ENCODE data around the gene SPAG16. TPM values are rescaled to one million over a fixed set of nuclear protein-coding genes. Genes with fewer than 3 reads are reported as not detected.
"Not testable (repeated sequence)": the region's sequence is repeated elsewhere in the genome, so short reads cannot be mapped to it uniquely, and the experiment has no call there.

The SPAG16 gene
- polyA plus RNA-seq, 3 donors from 2014 or later = 9.7 to 18.6 (median 11.5) TPM

DNA sequence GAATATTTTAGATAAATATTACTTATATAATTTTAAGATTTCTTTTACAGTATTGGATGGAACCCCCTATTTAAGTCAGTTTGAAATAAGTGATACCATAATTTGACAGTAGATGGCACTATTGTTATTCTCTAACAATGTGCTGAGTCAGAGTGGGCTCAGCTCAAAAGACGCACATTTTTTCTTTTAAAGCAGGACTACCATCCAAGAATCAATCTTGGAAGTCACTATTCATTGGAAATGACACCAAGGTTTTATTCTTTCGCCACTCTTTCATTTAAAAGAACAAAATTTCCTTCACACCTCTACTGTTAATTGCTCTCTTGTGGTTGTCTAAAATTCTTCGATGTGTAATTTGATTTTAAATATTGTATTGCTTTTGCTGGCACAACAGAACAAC, 32.6 kb upstream of the SPAG16 start:
- peaks cover 0 to under 1% (median 0%) of the 10 kb centered on the region in 3 donors for H3K27me3 Mint-ChIP-seq (ENCODE audit: low read depth in 3 of 3)
- H3K4me3 Mint-ChIP-seq = no peak overlapping the region
- H3K9me3 Mint-ChIP-seq = no peaks in the 10 kb centered on the region
- peak; percentile 21 to 48 (median 46) for DNase-seq
- H3K27ac Mint-ChIP-seq = no peak overlapping the region
- H3K4me1 Mint-ChIP-seq = no peaks in the 10 kb centered on the region
- no peaks in the 10 kb centered on the region for H3K36me3 Mint-ChIP-seq

- Mint-ChIP-seq H3K4me1 (no peaks in the 10 kb centered on the region), H3K36me3 (no peaks in the 10 kb centered on the region), H3K9me3 (no peaks in the 10 kb centered on the region), H3K27me3 (ENCODE audit: low read depth in 3 of 3) (peaks cover 0 to 1% (median 0%) of the 10 kb centered on the region in 3 donors), H3K4me3 (no peak overlapping the region), H3K27ac (no peak overlapping the region)
- no peak for DNase-seq
These were observed 32.1 kb upstream of the SPAG16 start for GRCh38 chr2:213252206-213252605.

GRCh38 chr2:213253162-213253561, 31.1 kb upstream of the SPAG16 start:
- Mint-ChIP-seq H3K4me1 (no peaks in the 10 kb centered on the region), H3K27ac (no peak overlapping the region), H3K4me3 (no peak overlapping the region), H3K27me3 (ENCODE audit: low read depth in 3 of 3) (peaks cover 0 to 1% (median 0%) of the 10 kb centered on the region in 3 donors), H3K9me3 (no peaks in the 10 kb centered on the region), H3K36me3 (no peaks in the 10 kb centered on the region)
- DNase-seq = no peak

- Mint-ChIP-seq H3K4me3 (no peak overlapping the region), H3K36me3 (no peaks in the 10 kb centered on the region), H3K27me3 (ENCODE audit: low read depth in 3 of 3) (peaks cover 0 to 1% (median 0%) of the 10 kb centered on the region in 3 donors), H3K9me3 (no peaks in the 10 kb centered on the region), H3K27ac (no peak overlapping the region), H3K4me1 (no peaks in the 10 kb centered on the region)
- no peak for DNase-seq
These were observed 25.0 kb upstream of the SPAG16 start for GRCh38 chr2:213259266-213259665.

DNA sequence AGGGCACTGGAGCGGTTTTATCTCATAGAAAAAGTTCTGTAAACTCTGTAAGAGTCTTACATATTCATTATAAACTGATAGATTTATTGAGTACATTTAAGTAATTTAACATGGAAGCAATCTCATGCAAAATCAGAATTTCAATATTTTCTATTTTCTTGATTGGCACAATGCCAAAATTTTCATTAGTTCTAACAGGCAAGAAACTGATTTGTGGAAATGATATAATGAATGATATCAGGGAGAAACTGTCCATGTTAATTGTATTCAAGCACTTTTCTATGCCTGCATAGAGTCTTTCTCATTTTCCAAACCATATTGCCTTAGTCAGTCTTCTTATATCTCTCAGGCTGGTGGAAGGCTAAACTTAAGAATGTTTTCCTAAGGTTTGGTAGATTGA, 23.0 kb upstream of the SPAG16 start:
- no peak overlapping the region for H3K4me3 Mint-ChIP-seq
- H3K27ac Mint-ChIP-seq = no peak overlapping the region
- no peaks in the 10 kb centered on the region for H3K36me3 Mint-ChIP-seq
- H3K4me1 Mint-ChIP-seq = no peaks in the 10 kb centered on the region
- no peaks in the 10 kb centered on the region for H3K9me3 Mint-ChIP-seq
- DNase-seq = no peak
- H3K27me3 Mint-ChIP-seq (ENCODE audit: low read depth in 3 of 3) = peaks cover 0 to 1% (median 0%) of the 10 kb centered on the region in 3 donors

DNA sequence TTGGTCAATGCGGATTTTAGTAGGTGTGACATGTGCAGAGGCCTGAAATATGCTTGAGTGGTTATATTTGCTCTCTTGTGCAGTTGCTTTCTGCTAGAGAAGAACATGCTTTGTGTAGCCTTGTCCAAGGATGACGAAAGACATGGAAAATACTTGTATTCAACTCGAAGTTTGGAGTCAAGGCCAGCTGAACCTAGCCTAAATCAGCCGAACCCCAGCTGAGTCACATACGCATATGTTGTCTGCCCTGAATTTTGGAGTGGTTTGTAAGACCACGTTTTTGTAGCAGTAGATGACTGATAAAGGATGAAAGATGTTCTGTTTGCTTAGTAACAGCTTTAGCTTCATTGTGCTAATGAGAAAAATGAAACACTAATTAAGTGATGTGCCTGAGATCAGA, 22.5 kb upstream of the SPAG16 start:
- Mint-ChIP-seq H3K4me3 (no peak overlapping the region), H3K4me1 (no peaks in the 10 kb centered on the region), H3K27me3 (ENCODE audit: low read depth in 3 of 3) (peaks cover 0 to under 1% (median 0%) of the 10 kb centered on the region in 3 donors), H3K36me3 (no peaks in the 10 kb centered on the region), H3K27ac (no peak overlapping the region), H3K9me3 (no peaks in the 10 kb centered on the region)
- DNase-seq = no peak

- Mint-ChIP-seq H3K4me1 (no peaks in the 10 kb centered on the region), H3K36me3 (no peaks in the 10 kb centered on the region), H3K27me3 (ENCODE audit: low read depth in 3 of 3) (no peaks in the 10 kb centered on the region), H3K9me3 (no peaks in the 10 kb centered on the region), H3K4me3 (no peak overlapping the region), H3K27ac (no peak overlapping the region)
- no peak for DNase-seq
These were observed 18.6 kb upstream of the SPAG16 start for GRCh38 chr2:213265679-213266078.

DNA sequence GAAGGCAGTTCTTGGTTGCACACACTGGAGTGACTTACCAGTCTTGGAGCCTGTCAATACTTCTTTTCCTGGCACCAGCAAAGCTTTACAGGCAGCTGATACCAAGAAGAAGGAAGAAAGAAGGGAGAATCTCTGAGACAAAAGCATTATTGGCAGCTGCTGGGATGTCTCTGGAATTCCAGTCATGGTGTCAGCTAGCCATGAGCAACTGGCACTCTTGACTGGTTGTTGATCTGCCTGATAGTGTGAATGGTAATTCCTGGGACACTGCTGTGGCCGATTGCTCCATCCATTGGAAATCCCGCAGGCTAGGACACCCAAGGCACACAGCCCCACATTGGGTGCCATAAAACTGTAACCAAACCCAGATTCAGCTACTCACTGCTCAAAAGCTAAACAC, 17.8 kb upstream of the SPAG16 start:
- H3K4me3 Mint-ChIP-seq = no peak overlapping the region
- DNase-seq = no peak
- H3K4me1 Mint-ChIP-seq = no peaks in the 10 kb centered on the region
- H3K27ac Mint-ChIP-seq = no peak overlapping the region
- H3K36me3 Mint-ChIP-seq = no peaks in the 10 kb centered on the region
- no peaks in the 10 kb centered on the region for H3K9me3 Mint-ChIP-seq
- H3K27me3 Mint-ChIP-seq (ENCODE audit: low read depth in 3 of 3) = no peaks in the 10 kb centered on the region

- Mint-ChIP-seq H3K4me1 (no peaks in the 10 kb centered on the region), H3K36me3 (peaks cover 0 to under 1% (median 0%) of the 10 kb centered on the region in 3 donors), H3K27ac (no peak overlapping the region), H3K27me3 (ENCODE audit: low read depth in 3 of 3) (peaks cover 0 to 12% (median 4%) of the 10 kb centered on the region in 3 donors), H3K9me3 (peaks cover 0 to under 1% (median under 1%) of the 10 kb centered on the region in 6 donors), H3K4me3 (no peak overlapping the region)
- no peak for DNase-seq
These were observed 12.3 kb upstream of the SPAG16 start for GRCh38 chr2:213271947-213272346.

DNA sequence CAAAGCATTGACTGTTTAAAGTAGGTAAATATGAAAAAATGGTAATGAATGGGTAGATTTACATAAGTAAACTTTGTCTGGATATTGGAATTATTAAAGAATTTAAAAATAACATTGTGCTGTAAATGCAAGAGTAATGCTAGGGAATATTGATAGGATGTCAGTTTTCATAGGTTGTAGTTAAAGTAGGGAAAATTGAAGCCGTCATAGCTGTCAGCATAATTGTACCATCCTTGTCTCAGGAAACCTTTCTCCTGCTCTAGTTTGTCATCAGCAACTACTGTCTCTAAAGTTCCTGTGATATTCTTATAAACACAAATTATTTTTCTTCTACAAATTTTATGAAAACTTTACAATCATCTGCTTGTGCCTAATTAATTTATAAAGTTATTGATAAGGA, 10.1 kb upstream of the SPAG16 start:
- no peak for DNase-seq
- H3K27me3 Mint-ChIP-seq (ENCODE audit: low read depth in 3 of 3) = peaks cover under 1 to 12% (median 4%) of the 10 kb centered on the region in 3 donors
- no peaks in the 10 kb centered on the region for H3K4me1 Mint-ChIP-seq
- peaks cover 0 to 10% (median 4%) of the 10 kb centered on the region in 3 donors for H3K36me3 Mint-ChIP-seq
- H3K9me3 Mint-ChIP-seq = peaks cover 0 to 9% (median 5%) of the 10 kb centered on the region in 6 donors
- no peak overlapping the region for H3K4me3 Mint-ChIP-seq
- no peak overlapping the region for H3K27ac Mint-ChIP-seq

DNA sequence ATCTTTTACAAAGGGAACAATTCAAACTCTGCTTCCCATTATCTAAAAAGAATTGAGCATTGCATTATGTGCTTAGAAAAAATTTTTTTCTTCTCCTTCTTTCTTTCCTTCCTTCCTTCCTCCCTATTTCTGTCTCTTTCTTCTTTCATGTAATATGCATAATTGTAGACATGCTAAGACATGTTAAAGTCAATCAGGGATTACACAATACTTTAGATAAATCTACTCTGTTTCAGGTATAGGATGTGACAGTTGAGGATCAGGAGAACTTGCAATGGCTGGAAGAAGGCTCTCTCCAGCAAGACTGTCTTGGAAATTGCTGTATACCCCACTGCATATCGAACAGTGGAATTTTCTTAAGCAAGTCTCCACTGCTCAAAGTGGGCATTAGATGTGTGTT, 9.0 kb upstream of the SPAG16 start:
- Mint-ChIP-seq H3K36me3 (peaks cover 0 to 10% (median 4%) of the 10 kb centered on the region in 3 donors), H3K9me3 (peaks cover 0 to 9% (median 5%) of the 10 kb centered on the region in 6 donors), H3K27me3 (ENCODE audit: low read depth in 3 of 3) (peaks cover 2 to 12% (median 4%) of the 10 kb centered on the region in 3 donors), H3K4me1 (no peaks in the 10 kb centered on the region), H3K27ac (no peak overlapping the region), H3K4me3 (no peak overlapping the region)
- no peak for DNase-seq

- H3K27me3 Mint-ChIP-seq (ENCODE audit: low read depth in 3 of 3) = peaks cover 2 to 12% (median 4%) of the 10 kb centered on the region in 3 donors
- not testable (repeated sequence) for H3K9me3 Mint-ChIP-seq, H3K4me3 Mint-ChIP-seq, H3K4me1 Mint-ChIP-seq, H3K36me3 Mint-ChIP-seq, DNase-seq, H3K27ac Mint-ChIP-seq
These were observed 7.1 kb upstream of the SPAG16 start for GRCh38 chr2:213277134-213277533.

DNA sequence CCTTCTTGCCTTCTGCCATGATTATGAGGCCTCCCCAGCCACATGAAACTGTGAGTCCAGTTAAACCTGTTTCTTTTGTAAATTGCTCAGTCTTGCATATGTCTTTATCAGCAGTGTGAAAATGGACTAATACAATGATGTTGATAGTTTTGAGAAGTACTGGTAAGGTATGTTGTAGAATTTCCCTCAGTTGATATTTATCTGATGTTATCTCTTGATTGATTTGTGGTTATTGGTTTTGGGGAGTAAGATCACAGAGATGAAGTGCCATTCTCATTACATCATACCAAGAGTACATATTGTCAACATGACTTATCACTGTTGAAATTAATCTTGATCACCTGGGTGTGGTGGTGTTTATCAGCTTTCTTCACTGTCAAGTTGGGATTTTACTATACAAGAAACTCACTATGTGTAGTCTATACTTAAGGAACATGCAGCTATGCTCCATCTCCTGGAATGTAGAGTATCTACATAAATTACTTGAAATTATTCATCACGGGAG, 5.1 kb upstream of the SPAG16 start:
- Mint-ChIP-seq H3K4me3 (no peak overlapping the region), H3K36me3 (peaks cover 0 to 10% (median 4%) of the 10 kb centered on the region in 3 donors), H3K27me3 (ENCODE audit: low read depth in 3 of 3) (peaks cover 2 to 13% (median 4%) of the 10 kb centered on the region in 3 donors), H3K9me3 (peaks cover 0 to 9% (median 5%) of the 10 kb centered on the region in 6 donors), H3K4me1 (peaks cover 11 to 13% of the 10 kb centered on the region in 2 donors), H3K27ac (no peak overlapping the region)
- DNase-seq = no peak

DNA sequence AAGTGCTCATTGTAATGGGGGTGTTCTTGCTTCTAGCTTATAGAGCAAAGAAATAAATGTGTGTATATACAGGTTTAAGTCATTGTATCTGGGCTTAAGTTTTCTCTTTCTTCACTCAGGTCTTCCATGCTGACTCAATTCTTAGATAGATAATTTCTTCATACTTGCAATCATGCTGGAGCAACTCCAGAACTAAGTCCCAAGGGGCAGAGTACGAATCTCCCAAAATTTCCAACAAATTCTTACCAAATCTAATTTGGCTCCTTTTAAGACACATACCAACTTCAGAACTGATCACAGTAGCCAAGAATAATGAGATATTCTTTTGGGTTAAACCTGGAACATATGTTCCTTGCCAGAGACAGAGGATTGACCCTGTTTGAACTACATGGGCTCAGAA, 4.3 kb upstream of the SPAG16 start:
- Mint-ChIP-seq H3K9me3 (peaks cover 0 to 9% (median 5%) of the 10 kb centered on the region in 6 donors), H3K4me1 (peaks cover 12 to 20% of the 10 kb centered on the region in 2 donors), H3K4me3 (no peak overlapping the region), H3K27me3 (ENCODE audit: low read depth in 3 of 3) (peaks cover 2 to 13% (median 4%) of the 10 kb centered on the region in 3 donors), H3K27ac (no peak overlapping the region), H3K36me3 (peaks cover 0 to 10% (median 4%) of the 10 kb centered on the region in 3 donors)
- no peak for DNase-seq

DNA sequence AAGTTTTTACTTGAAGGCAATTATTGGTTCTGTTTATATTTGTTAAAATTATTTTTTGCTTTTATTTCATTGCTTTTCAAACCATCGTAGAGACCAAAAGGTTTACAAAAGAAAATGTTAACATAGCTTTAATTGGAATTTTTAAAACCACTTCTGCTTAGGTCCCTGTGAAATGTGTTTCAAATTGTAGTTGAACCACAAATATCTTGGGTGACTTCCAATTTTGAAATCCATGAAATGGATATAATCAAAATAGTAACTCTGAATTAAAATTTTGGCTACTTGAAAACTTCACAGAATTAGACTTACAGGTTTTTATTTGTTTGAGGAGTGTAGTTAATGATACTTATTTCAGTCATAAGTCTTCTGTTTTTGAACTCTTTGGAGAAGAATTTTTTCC, 3.1 kb upstream of the SPAG16 start:
- peaks cover 0 to 9% (median 5%) of the 10 kb centered on the region in 6 donors for H3K9me3 Mint-ChIP-seq
- peaks cover 15 to 32% of the 10 kb centered on the region in 2 donors for H3K4me1 Mint-ChIP-seq
- H3K27ac Mint-ChIP-seq = no peak overlapping the region
- no peak for DNase-seq
- H3K27me3 Mint-ChIP-seq (ENCODE audit: low read depth in 3 of 3) = peaks cover 1 to 8% (median 2%) of the 10 kb centered on the region in 3 donors
- H3K4me3 Mint-ChIP-seq = no peak overlapping the region
- H3K36me3 Mint-ChIP-seq = peaks cover 0 to 10% (median 4%) of the 10 kb centered on the region in 3 donors

Data from immature natural killer cell (primary cell).